Fibroblast of skin of right quadriceps (primary cell): Measurements from ENCODE around the gene PSMD2.

Source experiments
- DNase-seq: peaks from one replicate; pipeline ENCODE4 v3.0.0-alpha.2; 2013

PSMD2 gene

DNA sequence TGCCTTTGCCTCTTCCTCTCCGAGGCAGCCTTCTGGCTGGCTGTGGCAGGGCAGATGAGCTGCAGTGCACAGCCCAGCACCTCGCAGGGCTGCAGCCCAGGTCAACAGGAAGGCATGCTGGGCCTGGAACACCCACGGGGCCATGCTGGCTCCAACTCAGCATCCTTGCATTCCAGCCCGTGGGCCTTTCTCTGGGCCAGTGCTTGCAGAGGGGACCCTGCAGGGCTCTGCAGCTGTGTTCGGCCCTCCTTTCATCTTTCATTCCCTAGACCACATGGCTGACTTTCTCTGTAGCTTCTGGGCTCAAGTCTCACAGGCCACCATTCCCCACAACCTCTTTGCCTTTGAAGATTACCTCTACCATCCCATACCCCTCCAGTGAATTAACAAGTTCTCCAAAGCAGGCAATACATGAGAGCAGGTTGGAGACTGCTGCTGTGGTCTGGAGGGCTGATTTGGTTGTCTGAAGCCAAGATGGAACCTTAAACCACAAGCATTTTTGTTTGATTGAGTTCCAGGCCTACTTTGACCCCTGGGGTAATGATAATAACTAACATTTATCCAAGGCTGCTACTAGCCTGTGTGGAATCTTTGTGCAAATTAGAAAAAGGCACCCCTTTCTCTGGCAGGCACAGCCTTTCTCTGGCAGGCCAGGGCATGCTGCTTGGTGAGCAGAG lies 44.3 kb downstream of the PSMD2 start:
- DNase-seq = no peak

DNA sequence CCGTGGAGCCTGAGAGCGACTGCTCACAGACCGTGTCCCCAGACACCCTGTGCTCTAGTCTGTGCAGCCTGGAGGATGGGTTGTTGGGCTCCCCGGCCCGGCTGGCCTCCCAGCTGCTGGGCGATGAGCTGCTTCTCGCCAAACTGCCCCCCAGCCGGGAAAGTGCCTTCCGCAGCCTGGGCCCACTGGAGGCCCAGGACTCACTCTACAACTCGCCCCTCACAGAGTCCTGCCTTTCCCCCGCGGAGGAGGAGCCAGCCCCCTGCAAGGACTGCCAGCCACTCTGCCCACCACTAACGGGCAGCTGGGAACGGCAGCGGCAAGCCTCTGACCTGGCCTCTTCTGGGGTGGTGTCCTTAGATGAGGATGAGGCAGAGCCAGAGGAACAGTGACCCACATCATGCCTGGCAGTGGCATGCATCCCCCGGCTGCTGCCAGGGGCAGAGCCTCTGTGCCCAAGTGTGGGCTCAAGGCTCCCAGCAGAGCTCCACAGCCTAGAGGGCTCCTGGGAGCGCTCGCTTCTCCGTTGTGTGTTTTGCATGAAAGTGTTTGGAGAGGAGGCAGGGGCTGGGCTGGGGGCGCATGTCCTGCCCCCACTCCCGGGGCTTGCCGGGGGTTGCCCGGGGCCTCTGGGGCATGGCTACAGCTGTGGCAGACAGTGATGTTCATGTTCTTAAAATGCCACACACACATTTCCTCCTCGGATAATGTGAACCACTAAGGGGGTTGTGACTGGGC lies 45.7 kb downstream of the PSMD2 start:
- DNase-seq = no peak

DNA sequence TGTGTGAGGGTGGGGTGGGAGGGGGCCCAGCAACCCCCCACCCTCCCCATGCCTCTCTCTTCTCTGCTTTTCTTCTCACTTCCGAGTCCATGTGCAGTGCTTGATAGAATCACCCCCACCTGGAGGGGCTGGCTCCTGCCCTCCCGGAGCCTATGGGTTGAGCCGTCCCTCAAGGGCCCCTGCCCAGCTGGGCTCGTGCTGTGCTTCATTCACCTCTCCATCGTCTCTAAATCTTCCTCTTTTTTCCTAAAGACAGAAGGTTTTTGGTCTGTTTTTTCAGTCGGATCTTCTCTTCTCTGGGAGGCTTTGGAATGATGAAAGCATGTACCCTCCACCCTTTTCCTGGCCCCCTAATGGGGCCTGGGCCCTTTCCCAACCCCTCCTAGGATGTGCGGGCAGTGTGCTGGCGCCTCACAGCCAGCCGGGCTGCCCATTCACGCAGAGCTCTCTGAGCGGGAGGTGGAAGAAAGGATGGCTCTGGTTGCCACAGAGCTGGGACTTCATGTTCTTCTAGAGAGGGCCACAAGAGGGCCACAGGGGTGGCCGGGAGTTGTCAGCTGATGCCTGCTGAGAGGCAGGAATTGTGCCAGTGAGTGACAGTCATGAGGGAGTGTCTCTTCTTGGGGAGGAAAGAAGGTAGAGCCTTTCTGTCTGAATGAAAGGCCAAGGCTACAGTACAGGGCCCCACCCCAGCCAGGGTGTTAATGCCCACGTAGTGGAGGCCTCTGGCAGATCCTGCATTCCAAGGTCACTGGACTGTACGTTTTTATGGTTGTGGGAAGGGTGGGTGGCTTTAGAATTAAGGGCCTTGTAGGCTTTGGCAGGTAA lies 46.5 kb downstream of the PSMD2 start:
- peak; percentile 58 for DNase-seq

DNA sequence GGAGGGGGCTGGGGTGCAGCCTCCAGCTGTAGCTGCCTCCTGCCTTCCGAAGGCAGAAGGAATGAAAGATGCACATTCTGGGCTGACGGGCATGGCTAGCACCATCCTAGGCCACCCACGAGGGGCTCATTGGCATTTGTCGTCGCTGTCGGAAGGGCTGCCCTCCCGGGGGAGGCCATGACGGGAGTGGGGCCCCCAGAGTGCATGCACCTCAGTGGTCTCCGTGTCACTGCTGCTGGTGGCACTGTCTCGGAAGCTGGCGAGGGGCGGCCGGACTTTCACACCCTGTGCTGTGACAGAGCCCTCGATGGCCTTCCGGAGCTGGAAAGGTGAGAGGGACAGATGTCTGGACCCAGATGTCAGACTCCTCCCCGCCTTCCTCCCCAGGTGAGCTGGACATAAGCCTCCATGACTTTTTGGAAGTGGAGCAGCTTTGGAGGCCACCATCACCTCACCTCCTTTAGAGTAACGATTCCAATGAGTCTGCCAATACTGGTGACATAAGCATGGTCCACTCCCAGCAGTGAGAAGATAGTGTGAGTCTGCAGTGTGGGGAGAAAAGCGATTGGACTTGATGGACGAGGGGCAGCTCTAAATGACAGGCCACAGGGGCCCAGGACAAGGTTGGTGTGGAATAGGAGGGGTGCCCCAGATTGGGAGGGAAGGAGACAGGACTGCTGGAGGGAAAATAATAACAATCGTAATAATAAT lies 47.6 kb downstream of the PSMD2 start:
- no peak for DNase-seq

DNA sequence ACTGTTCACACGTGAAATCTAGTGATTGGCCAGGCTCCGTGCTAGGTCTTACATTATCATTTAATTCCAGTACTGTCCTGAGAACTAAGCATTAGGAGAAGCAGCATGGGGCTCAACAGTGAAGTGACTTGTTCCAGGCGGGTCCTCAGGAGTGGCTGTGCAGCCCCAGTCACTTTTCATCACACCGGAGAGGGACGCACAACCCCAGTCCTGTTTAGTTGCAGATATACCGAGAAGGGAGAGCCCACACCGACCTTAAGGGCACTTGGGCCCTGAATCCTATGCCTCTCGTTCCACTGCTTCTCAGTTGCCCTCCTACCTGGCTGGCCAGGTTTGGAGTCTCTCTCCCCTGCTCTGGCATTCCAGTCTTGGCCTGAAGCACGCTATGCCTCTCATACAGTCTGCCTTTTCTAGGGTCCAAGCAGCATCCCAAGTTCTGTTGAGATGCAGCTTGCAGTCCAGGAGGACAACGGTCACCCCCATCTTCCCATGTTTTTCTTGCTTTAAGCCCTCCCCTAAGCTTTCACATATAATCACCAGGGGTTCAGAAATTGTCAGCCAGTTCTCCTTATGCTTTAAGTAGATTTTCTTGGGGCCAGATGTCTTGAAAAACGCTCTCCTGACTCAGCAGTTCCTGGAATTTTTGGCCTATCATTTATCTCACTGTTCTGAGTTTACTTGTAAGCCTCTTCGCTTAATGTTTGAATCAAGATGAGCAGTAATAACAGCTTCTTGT lies 48.4 kb downstream of the PSMD2 start:
- DNase-seq = no peak

DNA sequence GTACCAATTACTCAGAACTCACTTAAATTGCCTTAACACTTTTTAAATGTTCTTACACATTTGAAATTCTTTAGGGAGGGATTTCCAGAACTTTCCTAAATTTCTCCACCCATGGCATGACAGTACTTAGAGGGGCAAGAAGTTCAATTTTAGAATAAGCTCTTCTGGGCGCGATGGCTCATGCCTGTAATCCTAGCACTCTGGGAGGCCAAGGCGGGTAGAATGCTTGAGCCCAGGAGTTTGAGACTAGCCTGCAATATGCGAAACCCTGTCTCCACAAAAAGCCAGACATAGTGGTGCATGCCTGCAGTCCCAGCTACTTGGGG lies 49.0 kb downstream of the PSMD2 start:
- no peak for DNase-seq

DNA sequence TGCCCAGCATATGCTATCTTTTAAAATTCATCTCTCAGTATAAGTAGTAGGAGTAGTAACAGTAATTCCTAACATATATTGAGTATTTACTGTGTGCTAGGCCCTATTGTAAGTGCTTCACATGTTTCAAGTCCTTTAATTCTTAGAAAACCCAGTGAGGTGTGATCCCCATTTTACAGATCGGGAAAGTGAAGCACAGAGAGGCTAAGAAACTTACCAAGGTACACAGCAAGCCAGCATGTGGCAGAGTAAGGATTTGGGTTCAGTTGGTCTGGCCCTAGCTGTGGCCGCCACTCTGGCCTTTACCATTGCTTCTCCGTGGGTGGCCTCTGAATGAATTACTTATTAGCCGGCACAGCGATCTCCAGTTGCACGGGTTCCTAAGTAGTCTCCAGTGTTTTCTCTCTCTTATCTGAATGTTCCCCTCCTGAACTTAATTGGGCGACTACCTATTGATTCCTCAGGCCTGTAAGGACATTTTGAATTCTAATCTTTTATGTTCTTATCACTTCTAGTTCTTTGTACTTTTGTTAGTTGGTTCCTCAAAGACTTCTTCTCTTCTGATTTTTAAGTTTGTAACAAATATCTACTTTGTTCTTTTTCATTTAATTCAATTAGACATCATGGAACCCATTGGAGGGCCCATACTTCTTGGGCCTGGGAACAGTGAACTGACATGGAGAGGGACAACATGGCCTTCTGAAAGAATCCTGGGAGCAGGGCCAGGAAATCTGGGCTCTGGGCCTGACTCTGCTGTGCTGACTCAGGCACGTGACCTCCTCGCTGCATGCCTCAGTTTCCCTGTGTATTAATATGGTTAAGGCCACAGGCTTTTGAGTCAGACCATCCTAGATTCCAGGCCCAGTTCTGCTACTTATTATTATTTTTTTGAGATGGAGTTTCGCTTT lies 50.8 kb downstream of the PSMD2 start:
- DNase-seq = no peak

DNA sequence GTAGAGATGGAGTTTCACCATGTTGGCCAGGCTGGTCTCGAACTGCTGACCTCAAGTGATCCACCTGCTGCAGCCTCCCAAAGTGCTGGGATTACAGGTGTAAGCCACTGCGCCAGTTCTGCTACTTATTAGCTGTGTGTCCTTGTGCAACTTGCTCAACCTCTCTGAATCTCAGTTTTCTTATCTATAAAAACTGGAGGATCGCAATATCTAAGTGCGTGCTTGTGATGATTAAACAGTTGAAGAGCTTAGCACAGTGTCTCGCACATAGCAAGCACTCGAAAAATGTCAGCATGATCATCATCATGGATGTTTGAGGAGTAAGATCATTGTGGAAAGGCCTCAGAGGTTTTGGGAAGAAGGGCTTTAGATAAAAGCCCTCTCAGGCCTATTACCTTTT lies 51.6 kb downstream of the PSMD2 start:
- no peak for DNase-seq

DNA sequence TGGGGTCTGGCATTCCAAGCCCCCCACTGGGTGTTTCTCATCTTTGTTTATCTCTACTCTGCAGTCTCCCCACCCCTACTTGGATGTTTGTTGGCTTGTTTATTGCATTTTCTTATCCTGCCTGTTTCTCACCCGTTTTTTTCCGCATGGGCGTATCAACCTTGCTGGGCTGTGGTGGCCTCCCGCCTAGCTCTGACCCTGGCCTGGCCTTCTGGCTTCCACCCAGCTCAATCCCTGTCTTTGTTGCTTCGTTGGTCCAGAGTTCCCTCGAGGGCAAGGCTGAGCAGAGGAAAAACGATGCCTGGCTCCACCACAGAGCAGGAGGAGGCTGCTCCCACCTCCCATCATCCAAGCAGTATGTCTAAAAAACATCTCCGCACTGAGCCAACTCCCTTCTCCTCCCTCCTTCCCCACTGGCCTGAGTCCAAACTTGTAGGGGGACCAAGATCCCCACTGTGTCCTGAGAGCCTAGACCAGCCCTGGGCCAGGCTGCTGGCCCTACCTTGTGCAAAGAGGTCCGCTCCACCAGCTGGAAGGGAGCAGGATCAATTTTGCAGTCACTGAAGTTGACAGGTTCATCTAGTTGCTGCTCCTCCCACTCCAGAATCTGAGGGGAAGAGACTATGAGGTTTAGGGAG lies 52.6 kb downstream of the PSMD2 start:
- no peak for DNase-seq

DNA sequence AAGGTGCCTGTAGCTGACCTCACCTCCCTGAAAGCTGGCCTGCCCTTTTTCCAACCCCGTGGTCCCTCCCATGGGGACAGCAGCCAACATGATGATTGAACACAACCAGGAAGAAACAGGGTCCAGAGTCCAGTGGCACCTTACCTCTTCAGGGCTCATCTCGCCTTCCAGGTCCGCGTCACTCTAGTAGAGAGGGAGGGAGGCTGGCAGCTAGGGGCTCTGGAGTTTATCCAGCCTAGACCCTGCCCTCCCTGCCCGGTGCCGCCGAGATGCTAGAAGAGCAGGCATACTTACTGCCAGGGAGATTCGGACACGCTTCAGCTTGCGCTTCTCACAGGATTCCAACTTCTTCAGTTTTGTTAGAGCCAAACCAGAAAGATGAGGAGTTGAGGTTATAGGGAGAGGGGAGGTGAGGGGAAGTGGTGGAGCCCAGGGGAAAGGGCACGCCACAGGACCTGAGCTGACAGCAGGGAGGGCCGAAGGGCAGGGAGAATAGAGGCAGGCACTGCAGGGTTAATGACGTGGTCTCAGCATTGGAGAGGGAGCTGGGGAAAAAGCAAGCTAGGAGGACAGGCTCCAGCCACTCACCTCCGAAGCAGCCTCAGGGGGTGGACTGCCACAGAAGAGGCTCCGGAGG lies 53.2 kb downstream of the PSMD2 start:
- DNase-seq = no peak

DNA sequence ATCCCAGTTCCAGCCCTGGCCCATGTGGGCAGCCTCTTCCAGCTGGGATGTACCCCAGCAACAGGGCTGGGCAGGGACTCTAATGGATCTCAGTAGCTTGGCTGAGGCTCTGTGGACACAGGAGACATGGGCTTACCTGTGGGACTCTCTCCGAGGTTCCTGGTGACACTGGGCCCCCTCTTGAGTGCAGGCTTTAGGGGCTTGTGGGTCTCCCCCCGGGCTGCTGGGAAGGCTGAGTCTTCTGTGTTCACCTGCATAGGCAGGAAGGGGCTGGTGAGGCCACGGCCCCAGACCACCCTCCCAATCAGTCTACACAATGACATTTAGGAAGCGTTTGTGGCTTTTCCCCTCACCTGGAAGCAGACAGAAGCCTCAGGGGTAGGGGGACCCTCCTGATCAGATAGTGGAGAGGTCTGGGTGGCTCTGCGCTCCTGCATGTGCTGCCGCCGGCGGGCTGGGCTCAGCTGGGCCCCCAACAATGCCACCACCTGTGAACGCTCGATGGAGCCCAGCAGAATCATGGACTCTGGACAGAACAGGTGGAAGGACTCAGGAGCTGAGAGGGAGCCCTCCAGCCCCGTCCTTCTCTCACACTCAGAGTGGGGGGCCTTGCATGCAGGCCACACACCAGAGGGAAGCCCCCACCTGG lies 54.0 kb downstream of the PSMD2 start:
- no peak for DNase-seq

DNA sequence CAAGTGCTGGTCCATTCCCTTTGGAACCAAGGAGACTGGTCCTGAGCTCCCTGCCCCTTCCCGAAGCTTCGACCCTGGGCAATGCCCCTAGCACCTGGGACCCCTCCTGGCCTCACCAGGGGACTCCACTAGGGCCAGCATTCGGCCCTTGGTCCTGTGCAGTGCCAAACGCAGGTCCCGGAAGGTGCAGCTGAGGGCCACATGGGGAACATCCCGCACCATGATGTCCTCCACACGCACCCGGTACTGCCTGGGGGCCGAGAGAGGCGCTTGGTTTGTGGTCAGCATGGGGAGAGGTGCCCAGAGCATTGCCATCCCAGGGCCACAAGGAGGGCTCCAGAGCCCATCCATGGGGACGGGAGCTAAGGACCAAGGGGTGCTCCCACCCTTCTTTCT lies 54.5 kb downstream of the PSMD2 start:
- DNase-seq = no peak

DNA sequence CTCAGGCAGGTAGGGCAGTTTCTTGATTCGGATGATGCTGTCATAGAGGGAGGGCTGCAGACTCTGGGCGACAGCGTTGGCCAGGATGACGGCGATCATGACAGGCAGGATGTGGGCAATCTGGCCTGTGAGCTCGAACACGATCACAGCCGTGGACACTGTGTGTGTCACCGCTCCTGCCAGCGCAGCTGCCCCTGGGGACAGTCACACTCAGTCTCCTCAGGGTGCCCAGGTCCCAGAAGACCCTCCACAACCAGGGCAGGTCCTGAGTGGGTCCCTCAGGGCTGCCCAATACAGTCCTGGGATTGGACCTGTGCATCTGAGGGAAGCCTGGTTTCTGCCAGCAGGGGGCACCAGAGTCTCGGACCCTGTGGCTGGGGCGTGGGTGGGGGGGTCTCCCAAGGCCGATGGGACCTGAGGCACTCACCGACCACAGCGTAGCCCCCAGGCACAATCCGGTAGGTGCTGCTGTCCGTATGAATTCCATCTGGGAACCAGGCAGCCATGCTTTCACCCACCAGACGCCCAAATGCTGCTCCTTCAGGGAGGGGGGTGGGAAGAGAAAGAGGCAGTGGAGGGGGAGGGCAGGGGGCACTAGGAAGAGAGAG lies 55.2 kb downstream of the PSMD2 start:
- DNase-seq = no peak

DNA sequence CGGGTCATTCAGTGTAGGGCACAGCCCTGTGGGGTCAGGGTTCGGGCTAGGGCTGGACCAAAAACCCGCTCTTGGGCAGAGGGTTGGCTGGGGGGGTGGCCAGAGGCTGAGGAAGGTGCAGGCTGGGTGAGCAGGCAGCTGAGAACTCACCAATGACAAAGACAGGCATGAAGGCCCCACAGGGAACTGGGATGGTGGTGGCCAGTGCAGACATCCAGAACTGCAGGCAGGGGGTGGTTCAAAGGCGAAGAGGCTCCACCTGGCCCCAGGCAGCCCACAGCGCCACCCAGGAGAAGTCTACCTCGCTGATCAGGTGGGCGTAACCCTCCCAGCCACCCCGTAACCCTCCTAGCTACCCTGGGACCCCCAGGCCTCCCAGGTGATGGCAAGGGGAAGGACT lies 55.7 kb downstream of the PSMD2 start:
- DNase-seq = no peak

DNA sequence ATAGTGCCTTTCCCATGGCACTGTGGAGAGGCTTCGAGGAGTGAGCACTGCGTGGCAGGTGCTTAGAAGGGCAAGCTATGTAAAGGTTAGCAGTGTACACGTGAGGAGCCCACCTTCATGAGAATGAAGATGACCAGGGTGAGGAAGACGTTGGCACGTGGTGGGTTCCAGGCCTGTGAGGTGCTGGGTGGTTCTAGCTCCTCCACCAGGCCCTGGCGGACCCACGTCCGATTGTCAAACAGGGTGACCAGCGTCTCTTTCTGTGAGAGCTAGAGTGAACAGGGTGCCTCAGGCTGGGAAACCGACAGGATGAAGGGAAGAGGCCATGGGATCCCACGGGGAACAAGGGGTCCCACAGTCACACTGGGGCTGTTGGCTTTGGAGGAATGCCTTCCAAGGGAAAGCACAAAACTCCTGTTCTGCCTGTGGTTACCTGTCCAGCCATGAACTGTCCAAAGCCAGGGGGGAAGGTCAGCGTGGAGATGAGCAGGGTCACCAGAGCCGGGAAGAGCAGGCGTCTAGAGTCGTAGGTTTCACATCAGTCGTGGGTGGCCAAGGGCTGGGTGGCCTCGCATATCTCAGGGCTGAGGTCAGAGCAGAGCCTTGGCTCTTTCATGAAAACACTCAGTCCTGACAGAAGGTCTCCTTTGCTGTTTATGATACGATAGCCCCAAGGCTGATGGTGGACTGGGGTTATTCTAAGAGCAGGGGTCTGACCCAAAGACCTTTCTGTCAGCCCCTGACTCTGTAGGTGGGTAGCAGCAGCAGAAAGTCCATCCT lies 56.4 kb downstream of the PSMD2 start:
- no peak for DNase-seq

DNA sequence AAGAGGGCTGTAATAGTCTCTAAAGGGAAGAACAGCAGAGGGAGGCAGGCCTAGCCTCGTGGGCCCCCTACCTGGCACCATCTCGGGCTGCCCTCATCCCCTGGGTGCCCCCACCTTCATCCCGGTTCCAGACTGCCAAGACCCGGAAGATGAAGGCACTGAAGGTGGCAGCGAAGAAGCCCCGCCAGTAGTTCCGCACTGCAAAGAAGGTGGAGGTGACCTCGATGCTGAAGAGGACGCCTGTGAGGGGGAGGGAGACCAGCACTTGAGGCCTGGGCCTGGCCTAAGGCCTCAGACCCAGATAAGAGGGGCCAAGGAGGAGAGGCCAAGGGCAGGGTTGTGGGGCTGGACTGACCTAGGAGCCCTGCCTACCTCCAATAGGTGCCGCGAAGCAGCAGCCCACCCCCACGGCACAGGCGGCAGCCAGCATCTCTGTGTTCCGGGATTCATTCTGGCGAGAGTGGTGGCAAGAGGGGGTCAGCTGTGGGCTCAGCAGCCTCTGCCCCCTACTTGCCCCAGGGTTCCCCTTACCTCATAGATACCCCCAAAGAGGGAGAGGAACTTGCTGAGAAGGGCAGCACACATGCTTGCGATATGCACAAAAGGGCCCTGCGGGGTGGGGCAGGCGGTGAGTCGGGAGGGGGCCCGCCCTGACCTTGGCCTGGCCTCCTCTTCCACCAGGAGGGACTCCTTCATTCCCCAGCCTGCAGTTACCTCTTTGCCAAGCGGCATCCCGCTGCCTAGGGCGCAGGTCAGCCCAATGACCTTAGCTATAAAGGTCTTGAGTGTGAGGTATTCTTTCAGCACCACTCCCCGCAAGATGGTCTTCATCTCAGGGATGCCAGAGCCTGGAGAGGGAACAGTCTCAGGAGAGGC lies 58.4 kb downstream of the PSMD2 start:
- no peak for DNase-seq

DNA sequence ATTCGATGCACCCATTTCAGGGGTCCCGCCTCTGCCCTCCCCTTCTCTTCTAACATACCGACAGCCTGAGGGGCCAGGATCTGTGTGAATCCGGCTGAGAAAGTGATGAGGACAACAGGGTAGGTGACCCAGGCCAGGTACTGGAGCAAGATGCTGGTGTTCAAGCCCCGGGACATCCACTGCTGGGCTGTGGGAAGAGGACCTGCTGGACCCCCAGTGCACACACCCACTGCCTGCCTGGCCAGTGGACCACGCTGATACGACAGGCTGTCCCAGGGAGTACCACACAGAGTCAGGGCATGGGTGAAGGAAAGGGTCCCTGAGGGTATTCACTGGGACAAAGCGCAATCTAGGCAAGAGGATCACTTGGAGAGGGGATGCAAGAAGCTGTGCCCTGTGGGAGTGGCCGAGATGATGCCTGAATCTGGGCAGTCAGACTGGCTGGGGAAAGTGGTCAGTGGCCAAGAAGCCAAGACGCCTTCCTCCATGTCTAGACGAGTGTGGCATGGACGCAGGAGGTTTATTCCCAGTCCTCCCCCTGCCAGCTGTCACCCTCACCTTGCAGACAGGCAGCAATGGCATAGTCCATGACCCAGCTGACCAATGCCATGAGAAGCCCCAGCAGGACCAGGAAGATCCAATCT lies 59.2 kb downstream of the PSMD2 start:
- no peak for DNase-seq
